Right atrium auricular region (tissue), 2 donors: ENCODE measurements around the gene CAPN10. TPM values are rescaled to one million over a fixed set of nuclear protein-coding genes. Genes with fewer than 3 reads are reported as not detected.

Experiments used
- DNase-seq: peaks from one replicate; pipeline ENCODE4 v3.0.0-alpha.2; 2019; ENCODE audit warnings: low spot score
- H3K27ac ChIP-seq, 2 donors: fragments of 200-600 bp; sonication (generic); 1 replicate in 1 of 2; 2 replicates in 1 of 2; pipeline ENCODE4 v1.5.1; 2016 to 2019
- H3K27me3 ChIP-seq, 2 donors: fragments of 200-600 bp; sonication (generic); one replicate each; pipeline versions ENCODE4 v1.5.1 to v1.6.0; 2017 to 2019
- H3K36me3 ChIP-seq: fragments of 200-600 bp; sonication (generic); one replicate; pipeline ENCODE4 v1.5.1; 2016
- H3K4me1 ChIP-seq, 2 donors: fragments of 200-600 bp; sonication (generic); one replicate each; pipeline versions ENCODE4 v1.5.1 to v1.6.0; 2017 to 2019
- H3K4me3 ChIP-seq, 2 donors: fragments of 200-600 bp; sonication (generic); 1 replicate in 1 of 2; 2 replicates in 1 of 2; pipeline ENCODE4 v1.5.1; 2017 to 2019; ENCODE audit warnings: mild to moderate bottlenecking in 1 of 2, moderate library complexity in 1 of 2
- H3K9me3 ChIP-seq, 2 donors: fragments of 200-600 bp; sonication (generic); one replicate each; pipeline ENCODE4 v1.5.1; 2019
- CTCF ChIP-seq, 2 donors: fragments of 200-600 bp; sonication (generic); IDR thresholded peaks; one replicate each; pipeline ENCODE4 v1.5.1; 2019; ENCODE audit warnings: antibody characterized with exemption in 2 of 2
- total RNA-seq, 2 donors: library from RNA; depleted of rRNA; stranded (reverse); fragments of >200 nt; gene quantifications; one replicate each; pipeline ENCODE4 v1.1.0, GENCODE V29; 2016

Gene CAPN10
- total RNA-seq, 2 donors from 2014 or later: 14.1 to 14.6 TPM

- Histone ChIP-seq H3K9me3 (no peaks in the 10 kb centered on the region), H3K36me3 (no peaks in the 10 kb centered on the region), H3K4me3 (no peak overlapping the region), H3K27ac (no peak overlapping the region), H3K4me1 (no peaks in the 10 kb centered on the region), H3K27me3 (no peaks in the 10 kb centered on the region)
- no peak for DNase-seq
- TF ChIP-seq CTCF (IDR thresholded peaks at IDR 0.05): no peak
These were observed 50.8 kb downstream of the CAPN10 start for GRCh38 chr2:240637116-240637900.

- no peak overlapping the region for H3K27ac ChIP-seq
- H3K4me3 ChIP-seq: no peak overlapping the region
- no peaks in the 10 kb centered on the region for H3K27me3 ChIP-seq
These were observed 51.4 kb downstream of the CAPN10 start for GRCh38 chr2:240637901-240638345.

GRCh38 chr2:240638512-240639160 is 52.1 kb downstream of the CAPN10 start:
- Histone ChIP-seq H3K27me3 (no peaks in the 10 kb centered on the region), H3K4me3 (no peak overlapping the region), H3K27ac (no peak overlapping the region), H3K9me3 (no peaks in the 10 kb centered on the region), H3K4me1 (no peaks in the 10 kb centered on the region), H3K36me3 (no peaks in the 10 kb centered on the region)
- no peak for DNase-seq
- no peak for TF ChIP-seq CTCF (IDR thresholded peaks at IDR 0.05)

More at GRCh38 chr2:240637901-240638345, 51.4 kb downstream of the CAPN10 start:
- DNase-seq: no peak
- H3K36me3 ChIP-seq: no peaks in the 10 kb centered on the region
- H3K9me3 ChIP-seq: no peaks in the 10 kb centered on the region
- H3K4me1 ChIP-seq: no peaks in the 10 kb centered on the region
- TF ChIP-seq CTCF (IDR thresholded peaks at IDR 0.05): no peak

GRCh38 chr2:240639566-240639965 is 53.0 kb downstream of the CAPN10 start:
- no peaks in the 10 kb centered on the region for H3K27me3 ChIP-seq
- no peak for DNase-seq

GRCh38 chr2:240640939-240641338 is 54.4 kb downstream of the CAPN10 start:
- H3K9me3 ChIP-seq: no peaks in the 10 kb centered on the region
- no peak for DNase-seq
- H3K27me3 ChIP-seq: no peaks in the 10 kb centered on the region
- H3K4me3 ChIP-seq: no peak overlapping the region
- TF ChIP-seq CTCF (IDR thresholded peaks at IDR 0.05): peak in 1 of 2 donors; percentile 32
- H3K4me1 ChIP-seq: no peaks in the 10 kb centered on the region
- H3K36me3 ChIP-seq: no peaks in the 10 kb centered on the region
- H3K27ac ChIP-seq: no peak overlapping the region

More at GRCh38 chr2:240639566-240639965, 53.0 kb downstream of the CAPN10 start:
- no peak for TF ChIP-seq CTCF (IDR thresholded peaks at IDR 0.05)
- Histone ChIP-seq H3K9me3 (no peaks in the 10 kb centered on the region), H3K27ac (no peak overlapping the region), H3K4me3 (no peak overlapping the region), H3K4me1 (no peaks in the 10 kb centered on the region), H3K36me3 (no peaks in the 10 kb centered on the region)
